BJ (cell line): Measurements from ENCODE around the gene SDHA. TPM values are rescaled to one million over a fixed set of nuclear protein-coding genes. Genes with fewer than 3 reads are reported as not detected.
"Not testable (repeated sequence)": the region's sequence is repeated elsewhere in the genome, so short reads cannot be mapped to it uniquely, and the experiment has no call there.

Source experiments
- CTCF ChIA-PET: fragments of 350-600 bp; formaldehyde crosslinking; extraction: SDS; loops from one replicate; lab custom pipeline; 2021; ENCODE audit warnings: antibody characterized with exemption, inconsistent platforms; lab: Yijun Ruan, JAX
- POLR2A ChIA-PET: fragments of 300-600 bp; sonication (Branson Sonifier 250); formaldehyde crosslinking; extraction: SDS; loops from one replicate; lab custom pipeline; 2021; ENCODE audit warnings: antibody characterized with exemption; lab: Charles Lee
- DNase-seq: peaks from one replicate; pipeline ENCODE4 v3.0.0-alpha.2; 2011; ENCODE audit warnings: low read depth
- H3K27me3 ChIP-seq: 2 replicates; pipeline ENCODE4 v1.6.0; 2011; ENCODE audit warnings: low read length; ENCODE audit not compliant: control insufficient read depth, insufficient read depth
- H3K36me3 ChIP-seq: 2 replicates; pipeline ENCODE4 v1.5.1; 2011; ENCODE audit warnings: low read length; ENCODE audit not compliant: control insufficient read depth, insufficient read depth
- H3K4me3 ChIP-seq: 2 replicates; pipeline ENCODE4 v1.5.1; 2011; ENCODE audit warnings: low read depth, mild to moderate bottlenecking, control low read depth, low read length
- CTCF ChIP-seq: IDR thresholded peaks from 2 replicates; pipeline ENCODE4 v1.5.1; 2011; ENCODE audit warnings: low read depth, mild to moderate bottlenecking, control low read depth, inconsistent platforms, low read length, moderate library complexity; ENCODE audit not compliant: insufficient read depth
- polyA plus RNA-seq: library from polyadenylated mRNA; depleted of rRNA; stranded (reverse); fragments of >200 nt; gene quantifications from 2 replicates; pipeline ENCODE4 v1.2.3, GENCODE V29; 2011

The SDHA gene
- polyA plus RNA-seq, 1 experiment = 112 TPM

GRCh38 chr5:252546-252945, 34.4 kb downstream of the SDHA start:
- DNase-seq = no peak
- CTCF ChIA-PET = no interaction called here
- Histone ChIP-seq H3K27me3 (no peaks in the 10 kb centered on the region), H3K4me3 (no peak overlapping the region), H3K36me3 (peaks cover 13% of the 10 kb centered on the region)
- no peak for TF ChIP-seq CTCF
- POLR2A ChIA-PET = no interaction called here

GRCh38 chr5:254322-254721, 36.2 kb downstream of the SDHA start:
- H3K36me3 ChIP-seq = peaks cover 14% of the 10 kb centered on the region
- H3K4me3 ChIP-seq, H3K27me3 ChIP-seq, POLR2A ChIA-PET, DNase-seq, CTCF ChIA-PET: not testable (repeated sequence)

- DNase-seq, CTCF ChIA-PET, POLR2A ChIA-PET, H3K4me3 ChIP-seq, H3K27me3 ChIP-seq: not testable (repeated sequence)
- H3K36me3 ChIP-seq = peaks cover 14% of the 10 kb centered on the region
These were observed 37.0 kb downstream of the SDHA start for GRCh38 chr5:255116-255515.

- H3K27me3 ChIP-seq, CTCF ChIA-PET, H3K4me3 ChIP-seq, POLR2A ChIA-PET, DNase-seq: not testable (repeated sequence)
- H3K36me3 ChIP-seq = peaks cover 14% of the 10 kb centered on the region
These were observed 38.2 kb downstream of the SDHA start for GRCh38 chr5:256347-256746.

- DNase-seq = no peak
- Histone ChIP-seq H3K36me3 (peaks cover 14% of the 10 kb centered on the region), H3K4me3 (no peak overlapping the region), H3K27me3 (no peaks in the 10 kb centered on the region)
- CTCF ChIA-PET = no interaction called here
- POLR2A ChIA-PET = no interaction called here
- TF ChIP-seq CTCF = no peak
These were observed 39.0 kb downstream of the SDHA start for GRCh38 chr5:257148-257547.

GRCh38 chr5:263275-263974, 45.3 kb downstream of the SDHA start:
- CTCF ChIA-PET, H3K36me3 ChIP-seq, H3K27me3 ChIP-seq, H3K4me3 ChIP-seq, POLR2A ChIA-PET: not testable (repeated sequence)
- peak; percentile 84 for DNase-seq

GRCh38 chr5:264338-264737, 46.2 kb downstream of the SDHA start:
- POLR2A ChIA-PET = no interaction called here

GRCh38 chr5:266311-267026, 48.3 kb downstream of the SDHA start:
- DNase-seq, H3K36me3 ChIP-seq, H3K27me3 ChIP-seq, CTCF ChIA-PET, H3K4me3 ChIP-seq, POLR2A ChIA-PET: not testable (repeated sequence)

More at GRCh38 chr5:264338-264737, 46.2 kb downstream of the SDHA start:
- DNase-seq = no peak
- Histone ChIP-seq H3K4me3 (no peak overlapping the region), H3K36me3 (peaks cover 4% of the 10 kb centered on the region; the same call in 1 of the 2 replicates), H3K27me3 (no peaks in the 10 kb centered on the region)
- TF ChIP-seq CTCF = no peak
- CTCF ChIA-PET = no interaction called here
